Osteocyte (in vitro differentiated cells): ENCODE data around the gene TRMT1. TPM values are rescaled to one million over a fixed set of nuclear protein-coding genes. Genes with fewer than 3 reads are reported as not detected.
A peak's percentile ranks its signal among the peaks of the same experiment; 100 is the strongest.

Source experiments
- DNase-seq: peaks from one replicate; pipeline ENCODE4 v3.0.0; 2021; ENCODE audit warnings: mixed read lengths; ENCODE audit not compliant: unreplicated experiment; ENCODE audit errors: extremely low spot score
- H3K27ac Mint-ChIP-seq: one replicate; pipeline ENCODE4 v1.8.0; 2021; ENCODE audit warnings: mild to moderate bottlenecking, mixed read lengths; ENCODE audit not compliant: unreplicated experiment
- H3K27me3 Mint-ChIP-seq: one replicate; pipeline ENCODE4 v1.8.0; 2021; ENCODE audit warnings: mixed read lengths; ENCODE audit not compliant: unreplicated experiment
- H3K36me3 Mint-ChIP-seq: one replicate; pipeline ENCODE4 v1.8.0; 2021; ENCODE audit warnings: mixed read lengths; ENCODE audit not compliant: unreplicated experiment
- H3K4me1 Mint-ChIP-seq: one replicate; pipeline ENCODE4 v1.8.0; 2021; ENCODE audit warnings: mixed read lengths; ENCODE audit not compliant: unreplicated experiment
- H3K4me3 Mint-ChIP-seq: one replicate; pipeline ENCODE4 v1.8.0; 2021; ENCODE audit warnings: mild to moderate bottlenecking, moderate library complexity, mixed read lengths; ENCODE audit not compliant: unreplicated experiment
- H3K9me3 Mint-ChIP-seq: one replicate; pipeline ENCODE4 v1.8.0; 2021; ENCODE audit warnings: mixed read lengths; ENCODE audit not compliant: unreplicated experiment
- total RNA-seq: library from RNA; stranded (reverse); gene quantifications from 2 replicates; pipeline ENCODE4 v1.2.1, GENCODE V29; 2021
- TF ChIP-seq, protein P1 (sequence below): fragments of 200-600 bp; sonication (generic); IDR thresholded peaks from 2 replicates; pipeline ENCODE4 v1.5.0; 2021; ENCODE audit warnings: antibody characterized with exemption, mild to moderate bottlenecking, moderate library complexity

Gene TRMT1
- total RNA-seq, 1 donor from 2014 or later: 43.1 TPM

DNA sequence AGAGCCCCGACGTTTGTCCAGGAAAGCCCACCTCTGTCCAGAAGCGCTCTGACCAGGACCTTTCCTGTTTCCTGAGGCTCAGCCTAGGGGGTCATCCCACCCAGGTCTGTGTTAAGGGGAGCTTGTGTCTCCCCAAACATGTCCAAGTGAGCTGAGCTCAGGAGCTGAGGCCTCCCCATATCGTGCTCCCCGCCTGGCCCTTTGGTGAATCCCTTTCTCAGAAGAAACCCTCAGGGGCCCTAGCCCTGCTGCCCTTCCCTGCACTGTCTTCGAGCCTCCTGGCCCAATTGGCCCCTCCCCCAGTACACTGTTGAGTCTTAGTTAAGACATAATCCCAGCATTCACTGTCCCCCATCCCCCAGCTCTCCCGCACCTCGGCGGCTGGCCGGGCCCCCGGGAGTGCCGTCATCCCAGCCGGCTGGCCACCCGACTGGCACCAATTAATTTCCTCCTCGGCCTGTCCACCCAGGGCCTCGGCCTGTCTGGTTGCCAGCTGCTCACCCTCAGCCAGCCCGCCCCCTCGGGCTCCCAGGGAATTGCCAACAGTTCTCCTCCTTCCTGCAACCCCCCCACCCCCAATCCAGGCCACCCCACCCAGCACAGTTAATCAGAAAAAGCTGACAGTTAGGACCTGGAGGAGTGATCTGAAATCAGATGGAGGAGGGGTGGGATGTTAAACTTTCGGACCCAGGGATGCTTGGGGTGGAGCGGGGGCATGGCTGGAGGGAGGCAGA, 47.2 kb upstream of the TRMT1 start:
- TF ChIP-seq, protein P1, sequence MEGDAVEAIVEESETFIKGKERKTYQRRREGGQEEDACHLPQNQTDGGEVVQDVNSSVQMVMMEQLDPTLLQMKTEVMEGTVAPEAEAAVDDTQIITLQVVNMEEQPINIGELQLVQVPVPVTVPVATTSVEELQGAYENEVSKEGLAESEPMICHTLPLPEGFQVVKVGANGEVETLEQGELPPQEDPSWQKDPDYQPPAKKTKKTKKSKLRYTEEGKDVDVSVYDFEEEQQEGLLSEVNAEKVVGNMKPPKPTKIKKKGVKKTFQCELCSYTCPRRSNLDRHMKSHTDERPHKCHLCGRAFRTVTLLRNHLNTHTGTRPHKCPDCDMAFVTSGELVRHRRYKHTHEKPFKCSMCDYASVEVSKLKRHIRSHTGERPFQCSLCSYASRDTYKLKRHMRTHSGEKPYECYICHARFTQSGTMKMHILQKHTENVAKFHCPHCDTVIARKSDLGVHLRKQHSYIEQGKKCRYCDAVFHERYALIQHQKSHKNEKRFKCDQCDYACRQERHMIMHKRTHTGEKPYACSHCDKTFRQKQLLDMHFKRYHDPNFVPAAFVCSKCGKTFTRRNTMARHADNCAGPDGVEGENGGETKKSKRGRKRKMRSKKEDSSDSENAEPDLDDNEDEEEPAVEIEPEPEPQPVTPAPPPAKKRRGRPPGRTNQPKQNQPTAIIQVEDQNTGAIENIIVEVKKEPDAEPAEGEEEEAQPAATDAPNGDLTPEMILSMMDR: no peak
- Mint-ChIP-seq H3K4me1 (peaks cover 53% of the 10 kb centered on the region), H3K27me3 (no peaks in the 10 kb centered on the region), H3K4me3 (peak overlapping the region; percentile 58), H3K9me3 (no peaks in the 10 kb centered on the region), H3K27ac (peak overlapping the region; percentile 94), H3K36me3 (no peaks in the 10 kb centered on the region)
- peak; percentile 94 for DNase-seq

DNA sequence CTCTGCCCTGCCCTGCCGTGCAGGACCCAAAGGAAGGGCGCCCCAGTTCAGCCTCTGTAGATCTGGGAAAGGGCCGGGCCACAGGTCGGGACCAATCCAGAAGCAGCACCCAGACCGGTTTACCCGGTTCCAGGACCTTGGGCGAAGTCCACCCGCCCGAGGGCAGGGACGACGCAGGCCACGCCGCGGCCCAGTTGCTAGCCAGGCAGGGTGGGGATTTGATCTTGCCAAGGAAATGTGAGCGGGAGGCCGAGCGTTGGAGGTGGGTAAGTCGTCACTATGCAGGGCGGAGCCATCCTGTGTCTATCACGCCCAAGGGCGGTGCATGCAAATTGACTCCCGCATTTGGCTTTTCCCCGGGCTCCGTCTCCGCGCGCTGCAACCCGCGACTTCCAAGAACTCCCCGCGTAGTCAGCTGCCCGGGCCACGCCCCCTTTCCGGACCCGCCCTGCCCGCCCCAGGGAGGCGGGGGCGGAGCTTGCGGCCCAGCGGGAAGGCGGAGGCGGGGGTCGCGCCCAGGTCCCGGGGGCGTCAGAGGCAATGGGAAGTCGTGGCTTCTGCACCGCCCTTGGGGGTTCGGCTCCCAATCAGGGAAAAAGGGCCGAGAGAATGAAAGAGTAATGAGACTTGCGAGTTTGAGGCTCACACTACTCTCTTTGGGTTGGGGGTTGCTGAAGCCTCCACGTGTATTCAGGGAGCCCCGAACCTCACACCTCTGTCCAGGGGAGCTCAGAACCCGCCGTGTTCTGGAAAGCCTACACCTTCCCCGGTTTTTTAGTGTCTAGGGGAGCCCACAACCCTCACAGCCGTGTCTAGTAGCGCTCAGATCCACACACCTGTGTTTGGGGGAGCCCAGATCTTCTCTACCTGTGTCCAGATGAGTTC, 46.4 kb upstream of the TRMT1 start:
- Mint-ChIP-seq H3K27ac (peak overlapping the region; percentile 94), H3K9me3 (no peaks in the 10 kb centered on the region), H3K27me3 (no peaks in the 10 kb centered on the region), H3K36me3 (no peaks in the 10 kb centered on the region), H3K4me3 (peak overlapping the region; percentile 58), H3K4me1 (peaks cover 51% of the 10 kb centered on the region)
- TF ChIP-seq, protein P1: no peak
- peak; percentile 93 for DNase-seq

- H3K27ac Mint-ChIP-seq: no peak overlapping the region
- TF ChIP-seq, protein P1: no peak
- H3K4me1 Mint-ChIP-seq: peaks cover 46% of the 10 kb centered on the region
- H3K9me3 Mint-ChIP-seq: no peaks in the 10 kb centered on the region
- H3K27me3 Mint-ChIP-seq: no peaks in the 10 kb centered on the region
- H3K36me3 Mint-ChIP-seq: no peaks in the 10 kb centered on the region
- H3K4me3 Mint-ChIP-seq: no peak overlapping the region
- DNase-seq: no peak
Measured at GRCh38 chr19:13160557-13160956, 44.0 kb upstream of the TRMT1 start.

- DNase-seq: no peak
- Mint-ChIP-seq H3K27me3 (no peaks in the 10 kb centered on the region), H3K27ac (no peak overlapping the region), H3K36me3 (peaks cover 2% of the 10 kb centered on the region), H3K4me1 (peaks cover 43% of the 10 kb centered on the region), H3K4me3 (no peak overlapping the region), H3K9me3 (no peaks in the 10 kb centered on the region)
- TF ChIP-seq, protein P1: no peak
Measured at GRCh38 chr19:13159713-13160112, 43.2 kb upstream of the TRMT1 start.
